H1 (cell line): Measurements from ENCODE around the gene GATC. TPM values are rescaled to one million over a fixed set of nuclear protein-coding genes. Genes with fewer than 3 reads are reported as not detected.

Experiments used
- CTCF ChIA-PET: fragments of 300-600 bp; sonication (Branson Sonifier 250); formaldehyde crosslinking; loops from one replicate; lab custom pipeline; 2021; ENCODE audit not compliant: partially characterized antibody; lab: Charles Lee
- POLR2A ChIA-PET: fragments of 300-600 bp; sonication (Branson Sonifier 250); formaldehyde crosslinking; loops from one replicate; lab custom pipeline; 2021; ENCODE audit warnings: inconsistent platforms; ENCODE audit not compliant: partially characterized antibody; lab: Charles Lee
- DNase-seq, 2 experiments: peaks; one replicate each; pipeline versions ENCODE4 v3.0.0 to v3.0.0-alpha.2; 2010 to 2022; ENCODE audit warnings: low spot score in 2 of 2, low read depth in 1 of 2, mixed read lengths in 1 of 2
- FAIRE-seq: peaks from 2 replicates; lab custom pipeline; 2011; peaks lifted over from hg19 to GRCh38; lab: Jason Lieb, UNC
- H2AFZ ChIP-seq: 2 replicates; pipeline ENCODE4 v1.8.1; 2012; ENCODE audit warnings: low read length, inconsistent platforms
- H2AK5ac ChIP-seq: 2 replicates; pipeline ENCODE4 v1.6.1; 2013; ENCODE audit warnings: low read depth, low read length
- H2BK120ac ChIP-seq: replicated peaks from 2 replicates; pipeline ENCODE3; 2013; ENCODE audit warnings: low read depth, low read length, inconsistent platforms
- H2BK12ac ChIP-seq: 2 replicates; pipeline ENCODE4 v1.6.1; 2013; ENCODE audit warnings: low read depth, low read length
- H2BK15ac ChIP-seq: 2 replicates; pipeline ENCODE4 v1.6.1; 2013; ENCODE audit warnings: low read length
- H2BK20ac ChIP-seq: 2 replicates; pipeline ENCODE4 v1.6.1; 2013; ENCODE audit warnings: low read length
- H2BK5ac ChIP-seq: 2 replicates; pipeline ENCODE4 v1.6.1; 2013; ENCODE audit warnings: low read depth, low read length
- H3K14ac ChIP-seq: 2 replicates; pipeline ENCODE4 v1.6.1; 2013; ENCODE audit warnings: inconsistent platforms; ENCODE audit not compliant: insufficient read length
- H3K18ac ChIP-seq: 2 replicates; pipeline ENCODE4 v1.6.1; 2013; ENCODE audit warnings: low read length; ENCODE audit errors: extremely low read depth
- H3K23ac ChIP-seq: 2 replicates; pipeline ENCODE4 v1.6.1; 2013; ENCODE audit warnings: inconsistent platforms; ENCODE audit not compliant: insufficient read length
- H3K23me2 ChIP-seq: 2 replicates; pipeline ENCODE4 v1.6.1; 2013; ENCODE audit warnings: low read depth, low read length
- H3K27ac ChIP-seq: 2 replicates; pipeline ENCODE4 v1.6.1; 2011; ENCODE audit warnings: low read depth, low read length, inconsistent platforms
- H3K27me3 ChIP-seq, 4 experiments: replicated peaks in 1 of 4; 1 replicate in 1 of 4; 2 replicates in 3 of 4; pipeline versions ENCODE4 v1.6.1 to v1.8.1; 2011 to 2013; ENCODE audit warnings: low read length in 3 of 4, mild to moderate bottlenecking in 3 of 4, inconsistent platforms in 2 of 4, mixed read lengths in 2 of 4, moderate library complexity in 1 of 4; ENCODE audit not compliant: control insufficient read depth in 3 of 4, insufficient read depth in 3 of 4; ENCODE audit errors: extremely low read depth in 1 of 4
- H3K36me3 ChIP-seq, 4 experiments: 2 replicates each; pipeline versions ENCODE4 v1.6.1 to v1.8.1; 2011 to 2013; ENCODE audit warnings: mild to moderate bottlenecking in 4 of 4, low read length in 3 of 4, moderate library complexity in 2 of 4, control low read depth in 1 of 4, inconsistent platforms in 1 of 4; ENCODE audit not compliant: insufficient read depth in 4 of 4, control insufficient read depth in 2 of 4
- H3K4ac ChIP-seq: replicated peaks from 2 replicates; pipeline ENCODE3; 2013; ENCODE audit warnings: low read length, low read depth, mixed read lengths, inconsistent platforms; ENCODE audit not compliant: insufficient read length
- H3K4me1 ChIP-seq, 4 experiments: replicated peaks in 1 of 4; 1 replicate in 1 of 4; 2 replicates in 3 of 4; pipeline versions ENCODE4 v1.6.1 to v1.8.1; 2011 to 2013; ENCODE audit warnings: low read length in 3 of 4, inconsistent platforms in 2 of 4, mixed read lengths in 1 of 4; ENCODE audit not compliant: insufficient read depth in 4 of 4, control insufficient read depth in 3 of 4
- H3K4me2 ChIP-seq, 2 experiments: 2 replicates each; pipeline versions ENCODE4 v1.6.1 to v1.8.1; 2011 to 2013; ENCODE audit warnings: low read depth in 2 of 2, low read length in 2 of 2, control low read depth in 1 of 2, inconsistent platforms in 1 of 2, mild to moderate bottlenecking in 1 of 2; ENCODE audit not compliant: insufficient read depth in 1 of 2
- H3K4me3 ChIP-seq, 4 experiments: fragments of 200-600, 300-600 bp in 1 of 4; sonication (generic), shearing (Covaris generic), sonication (Bioruptor Twin) in 1 of 4; 2 replicates each; pipeline versions ENCODE4 v1.5.1 to v1.8.1; 2011 to 2016; ENCODE audit warnings: low read length in 4 of 4, low read depth in 3 of 4, control low read depth in 2 of 4, inconsistent platforms in 2 of 4, mild to moderate bottlenecking in 2 of 4, mixed read lengths in 1 of 4, moderate library complexity in 1 of 4; ENCODE audit not compliant: insufficient read depth in 2 of 4; ENCODE audit errors: extremely low read depth in 1 of 4
- H3K56ac ChIP-seq: replicated peaks from 2 replicates; pipeline ENCODE3; 2013; ENCODE audit warnings: low read depth, mild to moderate bottlenecking, mixed read lengths, low read length, inconsistent platforms; ENCODE audit not compliant: insufficient read length
- H3K79me1 ChIP-seq: 2 replicates; pipeline ENCODE4 v1.6.1; 2013; ENCODE audit warnings: low read depth, low read length, control low read depth
- H3K79me2 ChIP-seq, 2 experiments: 2 replicates each; pipeline versions ENCODE4 v1.6.1 to v1.8.1; 2012 to 2013; ENCODE audit warnings: low read length in 2 of 2, mild to moderate bottlenecking in 2 of 2, inconsistent platforms in 1 of 2; ENCODE audit not compliant: insufficient read depth in 2 of 2, control insufficient read depth in 1 of 2
- H3K9ac ChIP-seq, 4 experiments: replicated peaks in 1 of 4; 1 replicate in 1 of 4; 2 replicates in 3 of 4; pipeline versions ENCODE4 v1.6.1 to v1.8.1; 2011 to 2013; ENCODE audit warnings: low read depth in 3 of 4, low read length in 3 of 4, control low read depth in 2 of 4, mild to moderate bottlenecking in 2 of 4, moderate library complexity in 2 of 4, inconsistent platforms in 1 of 4; ENCODE audit errors: extremely low read depth in 1 of 4
- H3K9me3 ChIP-seq, 2 experiments: 2 replicates each; pipeline versions ENCODE4 v1.6.1 to v1.8.1; 2012 to 2013; ENCODE audit warnings: mild to moderate bottlenecking in 2 of 2, moderate library complexity in 2 of 2, control low read depth in 1 of 2, inconsistent platforms in 1 of 2, low read depth in 1 of 2, low read length in 1 of 2, mixed read lengths in 1 of 2; ENCODE audit not compliant: insufficient read depth in 2 of 2
- H4K20me1 ChIP-seq, 2 experiments: replicated peaks in 1 of 2; 2 replicates each; pipeline versions ENCODE3 to v1.8.1; 2011 to 2013; ENCODE audit warnings: inconsistent platforms in 2 of 2, low read length in 2 of 2, mild to moderate bottlenecking in 1 of 2; ENCODE audit not compliant: insufficient read depth in 2 of 2, control insufficient read depth in 1 of 2
- H4K5ac ChIP-seq: 2 replicates; pipeline ENCODE4 v1.6.1; 2013; ENCODE audit warnings: low read length, low read depth, mixed read lengths, inconsistent platforms; ENCODE audit not compliant: insufficient read length
- H4K8ac ChIP-seq: 2 replicates; pipeline ENCODE4 v1.8.0; 2013; ENCODE audit warnings: mild to moderate bottlenecking, moderate library complexity, low read length, inconsistent platforms; ENCODE audit not compliant: insufficient read depth; ENCODE audit errors: extremely low read depth
- H4K91ac ChIP-seq: replicated peaks from 2 replicates; pipeline ENCODE3; 2013; ENCODE audit warnings: low read length, mixed read lengths, inconsistent platforms; ENCODE audit not compliant: insufficient read length
- BRCA1 ChIP-seq: IDR thresholded peaks from 2 replicates; pipeline ENCODE4 v1.6.1; 2012; ENCODE audit warnings: low read depth, low read length, improper control_type of control experiment
- CBX8 ChIP-seq: fragments of 300-800, 300-1000 bp; sonication (generic); IDR thresholded peaks from 2 replicates; pipeline ENCODE4 v1.7.1; 2016; ENCODE audit warnings: low read depth, low read length, borderline replicate concordance
- EGR1 ChIP-seq: IDR thresholded peaks from 2 replicates; pipeline ENCODE4 v1.6.1; 2011; ENCODE audit warnings: low read depth, low read length, borderline replicate concordance
- GTF2F1 ChIP-seq: IDR thresholded peaks from 2 replicates; pipeline ENCODE4 v1.6.1; 2012; ENCODE audit warnings: low read depth, low read length, improper control_type of control experiment, borderline replicate concordance
- PHF8 ChIP-seq: fragments of 200-600 bp; sonication (generic); conservative IDR thresholded peaks from 2 replicates; pipeline ENCODE4 v1.7.1; 2012; ENCODE audit warnings: low read depth, mild to moderate bottlenecking, inconsistent platforms, low read length, moderate library complexity
- RAD21 ChIP-seq, 2 experiments: IDR thresholded peaks in 1 of 2; conservative IDR thresholded peaks in 1 of 2; 2 replicates each; pipeline ENCODE4 v1.6.1; 2011; ENCODE audit warnings: low read depth in 2 of 2, low read length in 2 of 2, improper control_type of control experiment in 1 of 2, inconsistent platforms in 1 of 2, mild to moderate bottlenecking in 1 of 2, moderate library complexity in 1 of 2
- RBBP5 ChIP-seq: IDR thresholded peaks from 2 replicates; pipeline ENCODE4 v1.7.1; 2012; ENCODE audit warnings: low read depth, mild to moderate bottlenecking, inconsistent platforms, low read length, moderate library complexity, borderline replicate concordance
- SAP30 ChIP-seq: fragments of 300-600 bp; sonication (generic); IDR thresholded peaks from 2 replicates; pipeline ENCODE4 v1.7.1; 2012; ENCODE audit warnings: low read length, moderate library complexity, mild to moderate bottlenecking, inconsistent platforms; ENCODE audit not compliant: insufficient read depth, insufficient replicate concordance
- TAF7 ChIP-seq: optimal IDR thresholded peaks from 2 replicates; pipeline ENCODE3; 2011; ENCODE audit warnings: low read depth, mild to moderate bottlenecking, inconsistent platforms, low read length, moderate library complexity, borderline replicate concordance
- TEAD4 ChIP-seq: IDR thresholded peaks from 2 replicates; pipeline ENCODE4 v1.6.1; 2012; ENCODE audit warnings: low read depth, low read length, inconsistent platforms, mixed read lengths
- ZNF274 ChIP-seq: IDR thresholded peaks from 2 replicates; pipeline ENCODE4 v1.7.0; 2012; ENCODE audit warnings: low read length, borderline replicate concordance; ENCODE audit errors: extremely low read depth
- WGBS, 2 experiments: shearing (Covaris generic) in 1 of 2; methylation state at CpG; one replicate each; pipeline versions ENCODE4 v1.1.6 to v1.1.7; 2013 to 2015; ENCODE audit warnings: low lambda C conversion rate in 2 of 2, mixed read lengths in 2 of 2, inconsistent platforms in 1 of 2, low coverage in 1 of 2, missing lambda C conversion rate in 1 of 2; ENCODE audit not compliant: insufficient replicate concordance in 2 of 2, insufficient coverage in 1 of 2, insufficient read length in 1 of 2; ENCODE audit errors: extremely low coverage in 1 of 2, missing lambda C conversion rate in 1 of 2; 5-methylcytosine and 5-hydroxymethylcytosine counted together
- polyA plus RNA-seq, 7 experiments: library from polyadenylated mRNA; depleted of rRNA in 3 of 7; stranded (reverse) in 5 of 7; unstranded in 2 of 7; fragments of >200 nt in 5 of 7; fragments of 200-250 nt in 2 of 7; gene quantifications; 1 replicate in 5 of 7; 2 replicates in 1 of 7; 4 replicates in 1 of 7; pipeline versions ENCODE4 v1.2.1 to v1.2.3, GENCODE V29; 2011 to 2013; ENCODE audit warnings: missing spikeins in 2 of 7, mixed read lengths in 2 of 7
- total RNA-seq: library from RNA; stranded (reverse); fragmentation: NEBNext Ultra II Directional; extraction: Animal tissue kit (Norgen Biotek cat#: 25700); gene quantifications from 2 replicates; pipeline ENCODE4 v1.2.1, GENCODE V29; 2021

Gene GATC
- total and polyA plus RNA-seq, 2 of the 8 experiments (the other 6 are each of a cell fraction or from before 2014, with no cell fraction given): 13.2 to 30.4 TPM

- H3K79me1 ChIP-seq: no peaks in the 10 kb centered on the region
- no peaks in the 10 kb centered on the region for H3K36me3 ChIP-seq
- H3K9me3 ChIP-seq: no peaks in the 10 kb centered on the region
- H3K9ac ChIP-seq: no peak overlapping the region
- H2BK20ac ChIP-seq: no peak overlapping the region; the same call in 1 of the 2 replicates
- H3K4me1 ChIP-seq: peaks cover 8 to 19% (median 15%) of the 10 kb centered on the region in 4 experiments
- H3K56ac ChIP-seq: peak overlapping the region; percentile 1
- H3K14ac ChIP-seq: no peak overlapping the region
- peak overlapping the region; percentile 76 for H4K8ac ChIP-seq
- H3K23me2 ChIP-seq: no peaks in the 10 kb centered on the region
- DNase-seq (peak in 1 of 2 experiments; percentile 56), FAIRE-seq (no peak)
- no peaks in the 10 kb centered on the region for H4K20me1 ChIP-seq
- WGBS, 2 experiments: 86% methylated on average over 20 of the region's 33 CpGs; no CpG with 5 or more reads in 1 of the 2 experiments
- no peaks in the 10 kb centered on the region for H3K79me2 ChIP-seq
- no peak overlapping the region for H3K23ac ChIP-seq
- H2BK5ac ChIP-seq: 0 out of 2 replicates have a peak overlapping the region, but pooled peaks have one; percentile 8
- no peak overlapping the region; the same call in 1 of the 2 replicates for H2AK5ac ChIP-seq
- CTCF ChIA-PET: interaction anchor here (1.3 kb wide), 1 partner anchor 9 kb away, joined by 4 read pairs; no protein-coding TSS in a partner anchor
- H4K91ac ChIP-seq: peak overlapping the region; percentile 37
- H2BK12ac ChIP-seq: 0 out of 2 replicates have a peak overlapping the region, but pooled peaks have one; percentile 50
- H3K27me3 ChIP-seq: no peaks in the 10 kb centered on the region
- no peak overlapping the region for H3K27ac ChIP-seq
- H3K4ac ChIP-seq: peak overlapping the region; percentile 94
- no peak overlapping the region; the same call in 1 of the 2 replicates for H3K18ac ChIP-seq
- H2BK15ac ChIP-seq: no peak overlapping the region
- POLR2A ChIA-PET: interaction anchor here (0.9 to 3.3 kb wide), 2 partner anchors 9 to 22 kb away, joined by 3 to 9 read pairs; no protein-coding TSS in a partner anchor
- H4K5ac ChIP-seq: no peak overlapping the region
- no peak overlapping the region for H3K4me2 ChIP-seq
- H2AFZ ChIP-seq: no peak overlapping the region
- no peak overlapping the region for H3K4me3 ChIP-seq
- no peak overlapping the region for H2BK120ac ChIP-seq
- TF ChIP-seq RAD21 (IDR thresholded peaks at IDR 0.05 in 1 of 2, conservative IDR thresholded peaks at IDR 0.05 in 1 of 2; ENCODE audit: low read depth in 2 of 2, low read length in 2 of 2): no peak
- TF ChIP-seq ZNF274: no peak
- no peak for TF ChIP-seq BRCA1
- TF ChIP-seq SAP30: no peak
- no peak for TF ChIP-seq CBX8
- TF ChIP-seq TAF7: no peak
- TF ChIP-seq PHF8: no peak
- no peak for TF ChIP-seq GTF2F1
- no peak for TF ChIP-seq TEAD4
- TF ChIP-seq EGR1: no peak
- no peak for TF ChIP-seq RBBP5
These were observed 48.3 kb upstream of the GATC start for GRCh38 chr12:120397824-120398540.
